Prostate gland (tissue), 2 donors: Measurements from ENCODE around the gene TMA7B. TPM values are rescaled to one million over a fixed set of nuclear protein-coding genes. Genes with fewer than 3 reads are reported as not detected.

Experiments
- DNase-seq: peaks from one replicate; pipeline ENCODE4 v3.0.0-alpha.2; 2019; ENCODE audit warnings: low spot score
- H3K27ac ChIP-seq, 2 donors: fragments of 200-600 bp; sonication (generic); 2 replicates each; pipeline ENCODE4 v1.5.1; 2017 to 2019
- H3K27me3 ChIP-seq: fragments of 200-600 bp; sonication (generic); replicated peaks from 2 replicates; pipeline ENCODE4 v1.5.1; 2019; ENCODE audit not compliant: insufficient read depth
- H3K36me3 ChIP-seq, 2 donors: fragments of 200-600 bp; sonication (generic); 1 replicate in 1 of 2; 2 replicates in 1 of 2; pipeline versions ENCODE4 v1.5.1 to v1.8.1; 2017 to 2019
- H3K4me1 ChIP-seq: fragments of 200-600 bp; sonication (generic); replicated peaks from 2 replicates; pipeline ENCODE4 v1.5.1; 2019
- H3K4me3 ChIP-seq, 2 donors: fragments of 200-600 bp; sonication (generic); 2 replicates each; pipeline ENCODE4 v1.5.1; 2017 to 2019
- H3K9me3 ChIP-seq: fragments of 200-600 bp; sonication (generic); 2 replicates; pipeline ENCODE4 v1.5.1; 2017
- POLR2A ChIP-seq: fragments of 450-650 bp; IDR thresholded peaks from one replicate; pipeline ENCODE4 v1.6.1; 2016; ENCODE audit warnings: antibody characterized with exemption, mild to moderate bottlenecking
- POLR2AphosphoS5 ChIP-seq: sonication (generic); formaldehyde crosslinking; IDR thresholded peaks from one replicate; pipeline ENCODE4 v1.6.1; 2017; ENCODE audit warnings: antibody characterized with exemption
- WGBS: methylation state at CpG from one replicate; pipeline ENCODE4 v1.1.5; 2018; 5-methylcytosine and 5-hydroxymethylcytosine counted together
- intact Hi-C: fragments of 100-400 bp; cut with DNase I; formaldehyde crosslinking; loops from one replicate; pipeline ENCODE4 v1.14.2; 2022
- total RNA-seq, 2 donors: library from RNA; depleted of rRNA; stranded (reverse); fragments of >200 nt; gene quantifications; one replicate each; pipeline ENCODE4 v1.1.0, GENCODE V29; 2016
- TF ChIP-seq, protein P1 (sequence below), 4 experiments: fragments of 200-600 bp in 2 of 4; fragments of 450-650 bp in 2 of 4; sonication (generic) in 2 of 4; IDR thresholded peaks; 1 replicate in 3 of 4; 2 replicates in 1 of 4; pipeline ENCODE4 v1.5.1; 2016 to 2019; ENCODE audit warnings: antibody characterized with exemption in 4 of 4, mild to moderate bottlenecking in 2 of 4, moderate library complexity in 2 of 4

The TMA7B gene
- total RNA-seq = not detected

DNA sequence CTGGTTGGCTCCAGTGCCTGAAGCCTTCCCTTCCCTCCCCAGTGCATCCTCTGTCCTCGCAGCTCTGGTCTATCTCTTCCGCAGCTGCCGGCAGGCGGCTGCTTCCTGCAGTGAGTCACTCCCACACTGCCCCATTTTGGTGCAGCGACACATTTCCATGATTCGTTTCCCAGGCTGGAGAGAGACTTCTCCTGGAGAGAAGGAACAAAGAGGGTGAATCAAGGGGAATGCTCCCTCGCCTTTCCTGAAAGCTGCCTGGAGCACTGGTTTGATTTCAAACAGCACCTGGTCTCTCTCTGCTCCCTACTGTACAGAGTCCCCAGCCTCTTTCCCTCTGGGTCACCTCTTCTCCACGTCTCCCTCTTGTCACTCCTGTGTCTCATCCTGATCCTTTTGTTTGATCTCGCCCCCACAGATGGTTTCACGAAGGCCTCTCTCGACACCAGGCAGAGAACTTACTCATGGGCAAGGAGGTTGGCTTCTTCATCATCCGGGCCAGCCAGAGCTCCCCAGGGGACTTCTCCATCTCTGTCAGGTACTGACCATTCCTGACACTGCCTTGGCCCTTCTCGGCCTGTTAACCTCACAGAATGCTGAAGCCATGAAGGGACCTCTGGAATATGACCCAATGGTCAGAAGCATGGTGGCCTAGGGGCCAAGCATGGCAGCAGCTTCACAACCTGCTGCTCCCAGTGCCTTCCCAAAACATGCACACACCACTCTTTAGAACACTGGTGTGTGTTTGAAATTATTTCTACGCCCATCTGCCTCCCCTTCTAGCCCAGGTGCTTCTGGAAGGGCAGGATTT, at the start of gene TMA7B:
TSS of gene TMA7B (plus strand) at position 758 of the 808 bp plus-strand sequence. CDS start 3,978 bp downstream, outside the sequence.
- DNase-seq = no peak
- 68% methylated on average over 14 of the region's 14 CpGs for WGBS
- intact Hi-C loops = no loop called here
- no peak within 1 kb of the TSS for H3K27ac ChIP-seq
- no peaks in the 10 kb centered on the region for H3K27me3 ChIP-seq
- no peak within 1 kb of the TSS for H3K4me3 ChIP-seq
- no peaks in the 10 kb centered on the region for H3K9me3 ChIP-seq
- no peaks in the 10 kb centered on the region for H3K36me3 ChIP-seq
- H3K4me1 ChIP-seq = no peaks in the 10 kb centered on the region
- TF ChIP-seq, protein P1, sequence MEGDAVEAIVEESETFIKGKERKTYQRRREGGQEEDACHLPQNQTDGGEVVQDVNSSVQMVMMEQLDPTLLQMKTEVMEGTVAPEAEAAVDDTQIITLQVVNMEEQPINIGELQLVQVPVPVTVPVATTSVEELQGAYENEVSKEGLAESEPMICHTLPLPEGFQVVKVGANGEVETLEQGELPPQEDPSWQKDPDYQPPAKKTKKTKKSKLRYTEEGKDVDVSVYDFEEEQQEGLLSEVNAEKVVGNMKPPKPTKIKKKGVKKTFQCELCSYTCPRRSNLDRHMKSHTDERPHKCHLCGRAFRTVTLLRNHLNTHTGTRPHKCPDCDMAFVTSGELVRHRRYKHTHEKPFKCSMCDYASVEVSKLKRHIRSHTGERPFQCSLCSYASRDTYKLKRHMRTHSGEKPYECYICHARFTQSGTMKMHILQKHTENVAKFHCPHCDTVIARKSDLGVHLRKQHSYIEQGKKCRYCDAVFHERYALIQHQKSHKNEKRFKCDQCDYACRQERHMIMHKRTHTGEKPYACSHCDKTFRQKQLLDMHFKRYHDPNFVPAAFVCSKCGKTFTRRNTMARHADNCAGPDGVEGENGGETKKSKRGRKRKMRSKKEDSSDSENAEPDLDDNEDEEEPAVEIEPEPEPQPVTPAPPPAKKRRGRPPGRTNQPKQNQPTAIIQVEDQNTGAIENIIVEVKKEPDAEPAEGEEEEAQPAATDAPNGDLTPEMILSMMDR (IDR thresholded peaks at IDR 0.05) = peak in 1 of 4 experiments; percentile 12
- TF ChIP-seq POLR2AphosphoS5 = no peak

DNA sequence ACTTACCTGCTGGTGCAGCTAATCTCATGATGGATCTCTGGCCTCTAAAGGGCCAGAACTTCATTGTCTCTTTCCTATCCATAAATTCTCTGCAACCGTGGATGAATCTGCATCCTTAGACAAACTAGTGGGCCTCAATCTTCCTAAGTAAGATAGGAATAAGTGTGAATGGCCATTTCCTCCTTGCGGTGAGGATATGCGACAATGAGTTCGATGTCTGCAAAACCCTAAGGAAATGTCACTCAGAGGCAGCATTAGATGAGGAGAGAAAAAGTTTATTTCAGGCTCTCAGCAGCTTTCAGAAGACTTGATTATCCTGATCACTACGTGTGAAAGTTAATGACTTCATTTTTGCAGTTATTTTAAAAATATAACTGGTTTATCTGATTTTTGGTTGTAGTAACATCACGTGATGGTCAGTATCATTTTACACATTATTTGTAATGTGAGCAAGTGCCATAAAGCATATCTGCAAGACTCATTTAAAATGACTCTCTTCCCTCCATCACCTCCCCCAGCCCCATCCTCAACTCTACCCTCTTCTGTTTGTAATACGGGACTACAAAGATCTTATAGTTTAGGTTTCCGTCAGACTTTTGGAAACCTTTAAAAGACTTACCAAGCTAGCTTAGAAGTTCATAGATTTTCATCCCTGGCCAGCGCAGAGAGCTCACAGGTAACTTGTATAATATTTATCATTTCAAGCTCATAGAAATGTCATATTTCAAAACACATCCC, 49.2 kb upstream of the TMA7B start:
- no peaks in the 10 kb centered on the region for H3K4me1 ChIP-seq
- no peak overlapping the region for H3K27ac ChIP-seq
- H3K27me3 ChIP-seq = no peaks in the 10 kb centered on the region
- H3K4me3 ChIP-seq = no peak overlapping the region
- H3K36me3 ChIP-seq = no peaks in the 10 kb centered on the region
- TF ChIP-seq, protein P1 (IDR thresholded peaks at IDR 0.05) = no peak
- no peak for DNase-seq
- H3K9me3 ChIP-seq = no peaks in the 10 kb centered on the region
- 69% methylated on average over 9 of the region's 9 CpGs for WGBS
- intact Hi-C loops = no loop called here

DNA sequence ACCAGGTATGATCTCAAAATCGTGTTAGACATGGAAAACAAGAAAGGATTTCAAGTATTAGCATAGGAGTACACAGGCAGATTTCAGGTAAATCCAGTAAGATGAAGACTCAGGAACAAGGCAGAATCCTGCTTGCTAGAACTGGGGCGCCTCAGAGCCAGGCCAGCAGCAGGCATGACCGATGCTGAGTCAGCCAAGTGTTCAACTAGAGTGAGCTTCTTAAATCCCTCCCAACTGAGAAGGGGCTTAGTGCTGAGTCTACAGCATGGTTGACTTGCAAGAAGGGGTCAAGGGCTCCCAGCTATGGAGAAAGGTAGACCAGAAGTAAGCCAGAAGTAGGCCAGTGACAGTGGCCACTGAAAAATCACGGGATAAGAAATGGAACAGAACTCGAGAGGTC, 46.9 kb upstream of the TMA7B start:
- intact Hi-C loops = no loop called here
- H3K4me1 ChIP-seq = no peaks in the 10 kb centered on the region
- no peaks in the 10 kb centered on the region for H3K27me3 ChIP-seq
- H3K27ac ChIP-seq = no peak overlapping the region
- TF ChIP-seq POLR2A = no peak
- TF ChIP-seq, protein P1 (IDR thresholded peaks at IDR 0.05) = no peak
- TF ChIP-seq POLR2AphosphoS5 = no peak
- WGBS = 90% methylated on average over 5 of the region's 5 CpGs
- DNase-seq = no peak
- H3K4me3 ChIP-seq = no peak overlapping the region
- no peaks in the 10 kb centered on the region for H3K9me3 ChIP-seq
- H3K36me3 ChIP-seq = no peaks in the 10 kb centered on the region

DNA sequence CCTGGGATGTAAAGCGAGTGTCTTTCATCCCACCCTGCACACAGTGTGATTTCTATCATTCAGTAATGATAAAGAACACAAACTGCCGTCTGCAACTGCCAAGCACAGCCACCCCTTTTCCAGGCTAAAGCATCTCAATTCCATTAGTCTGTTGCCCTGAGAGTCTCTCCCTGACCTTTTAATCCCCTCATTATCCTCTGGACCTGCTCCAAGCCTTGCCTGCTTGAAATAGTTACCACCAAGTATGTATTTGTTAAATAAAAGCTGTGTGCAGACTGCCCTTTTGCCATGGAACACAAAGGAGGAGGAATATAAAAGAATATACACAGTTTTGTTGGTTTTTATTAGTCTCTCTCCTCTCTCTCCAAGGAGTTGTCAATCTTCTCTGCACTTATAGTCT, 46.3 kb upstream of the TMA7B start:
- intact Hi-C loops = no loop called here
- TF ChIP-seq POLR2A (no peak), POLR2AphosphoS5 (no peak)
- TF ChIP-seq, protein P1 (IDR thresholded peaks at IDR 0.05) = no peak
- Histone ChIP-seq H3K36me3 (no peaks in the 10 kb centered on the region), H3K27me3 (no peaks in the 10 kb centered on the region), H3K27ac (no peak overlapping the region), H3K4me3 (no peak overlapping the region), H3K9me3 (no peaks in the 10 kb centered on the region), H3K4me1 (no peaks in the 10 kb centered on the region)
- WGBS = 85% methylated on average over 2 of the region's 2 CpGs
- DNase-seq = no peak
